IMR-90 (cell line): ENCODE results near the gene TSSK3. TPM values are rescaled to one million over a fixed set of nuclear protein-coding genes. Genes with fewer than 3 reads are reported as not detected.
A peak's percentile ranks its signal among the peaks of the same experiment; 100 is the strongest.

Experiments
- ATAC-seq: fragments of 200-7000 bp; cut with Tn5 transposase; 2 replicates; pipeline ENCODE4 v1.9.1; 2020; ENCODE audit warnings: low read depth, mild to moderate bottlenecking, moderate library complexity
- BruUV-seq: library from RNA; stranded (reverse); fragments of 400-500 nt; replicated peaks from 2 replicates; lab custom pipeline; 2021; lab: Mats Ljungman, UMichigan
- CTCF ChIA-PET: fragments of 300-600 bp; formaldehyde crosslinking; extraction: SDS; loops from one replicate; lab custom pipeline; 2021; ENCODE audit warnings: antibody characterized with exemption; lab: Yijun Ruan, JAX
- POLR2A ChIA-PET: fragments of 300-600 bp; sonication (Branson Sonifier 250); formaldehyde crosslinking; loops from one replicate; lab custom pipeline; 2022; ENCODE audit warnings: antibody characterized with exemption; ENCODE audit not compliant: unreplicated experiment; lab: Charles Lee
- DNase-seq: peaks from one replicate; pipeline ENCODE4 v3.0.0; 2013
- H2AFZ ChIP-seq: replicated peaks from 2 replicates; pipeline ENCODE3; 2013; ENCODE audit warnings: low read length, mild to moderate bottlenecking; ENCODE audit not compliant: poor library complexity
- H2AK5ac ChIP-seq: 2 replicates; pipeline ENCODE4 v1.6.1; 2013; ENCODE audit warnings: low read depth, low read length, inconsistent platforms
- H2AK9ac ChIP-seq: replicated peaks from 2 replicates; pipeline ENCODE3; 2013; ENCODE audit warnings: mild to moderate bottlenecking, low read depth, low read length, moderate library complexity; ENCODE audit not compliant: poor library complexity
- H2BK120ac ChIP-seq: 2 replicates; pipeline ENCODE4 v1.6.1; 2013; ENCODE audit warnings: low read depth, low read length, inconsistent platforms
- H2BK15ac ChIP-seq: 3 replicates; pipeline ENCODE4 v1.6.1; 2013; ENCODE audit warnings: low read depth, low read length, inconsistent platforms
- H2BK20ac ChIP-seq: 2 replicates; pipeline ENCODE4 v1.6.1; 2013; ENCODE audit warnings: low read depth, mild to moderate bottlenecking, inconsistent platforms, low read length, moderate library complexity
- H2BK5ac ChIP-seq: 2 replicates; pipeline ENCODE4 v1.6.1; 2013; ENCODE audit warnings: mild to moderate bottlenecking, low read depth, low read length, inconsistent platforms; ENCODE audit not compliant: poor library complexity, severe bottlenecking
- H3K14ac ChIP-seq: replicated peaks from 2 replicates; pipeline ENCODE4 v1.6.1; 2013; ENCODE audit warnings: low read depth, low read length, inconsistent platforms
- H3K18ac ChIP-seq: 2 replicates; pipeline ENCODE4 v1.6.1; 2013; ENCODE audit warnings: low read depth, low read length, control low read depth
- H3K23ac ChIP-seq: 2 replicates; pipeline ENCODE4 v1.6.1; 2013; ENCODE audit warnings: low read depth, low read length, inconsistent platforms
- H3K27ac ChIP-seq: 2 replicates; pipeline ENCODE4 v1.5.1; 2013; ENCODE audit warnings: mild to moderate bottlenecking, control low read depth, low read length; ENCODE audit not compliant: insufficient read depth
- H3K27me3 ChIP-seq: 2 replicates; pipeline ENCODE4 v1.6.1; 2013; ENCODE audit warnings: low read length; ENCODE audit not compliant: control insufficient read depth, insufficient read depth
- H3K36me3 ChIP-seq: 2 replicates; pipeline ENCODE4 v1.6.1; 2013; ENCODE audit warnings: low read length, mixed read lengths; ENCODE audit not compliant: control insufficient read depth, insufficient read depth
- H3K4ac ChIP-seq: 2 replicates; pipeline ENCODE4 v1.6.1; 2013; ENCODE audit warnings: low read depth, low read length, inconsistent platforms
- H3K4me1 ChIP-seq: 2 replicates; pipeline ENCODE4 v1.6.1; 2013; ENCODE audit warnings: low read length, mixed read lengths; ENCODE audit not compliant: control insufficient read depth, insufficient read depth
- H3K4me2 ChIP-seq: 2 replicates; pipeline ENCODE4 v1.6.1; 2013; ENCODE audit warnings: low read depth, mild to moderate bottlenecking, control low read depth, low read length, moderate library complexity
- H3K4me3 ChIP-seq: 2 replicates; pipeline ENCODE4 v1.5.1; 2013; ENCODE audit warnings: low read depth, mild to moderate bottlenecking, control low read depth, low read length, moderate library complexity; ENCODE audit not compliant: insufficient read depth
- H3K56ac ChIP-seq: 2 replicates; pipeline ENCODE4 v1.6.1; 2013; ENCODE audit warnings: low read length, inconsistent platforms; ENCODE audit not compliant: insufficient read depth; ENCODE audit errors: extremely low read depth
- H3K79me1 ChIP-seq, 2 experiments: 2 replicates each; pipeline ENCODE4 v1.6.1; 2013; ENCODE audit warnings: low read length in 2 of 2, inconsistent platforms in 1 of 2, low read depth in 1 of 2
- H3K9ac ChIP-seq: 2 replicates; pipeline ENCODE4 v1.6.1; 2013; ENCODE audit warnings: low read depth, low read length, control low read depth
- H3K9me1 ChIP-seq: 2 replicates; pipeline ENCODE4 v1.6.1; 2013; ENCODE audit warnings: low read length, inconsistent platforms; ENCODE audit not compliant: insufficient read depth
- H3K9me3 ChIP-seq: 2 replicates; pipeline ENCODE4 v1.6.1; 2013; ENCODE audit warnings: low read length; ENCODE audit not compliant: control insufficient read depth, insufficient read depth
- H4K20me1 ChIP-seq: 2 replicates; pipeline ENCODE4 v1.6.1; 2013; ENCODE audit warnings: low read length, inconsistent platforms; ENCODE audit not compliant: insufficient read depth
- H4K5ac ChIP-seq: 2 replicates; pipeline ENCODE4 v1.6.1; 2013; ENCODE audit warnings: mild to moderate bottlenecking, low read depth, low read length, control low read depth
- H4K8ac ChIP-seq, 2 experiments: 2 replicates each; pipeline ENCODE4 v1.6.1; 2013; ENCODE audit warnings: low read depth in 2 of 2, low read length in 2 of 2, control low read depth in 1 of 2, inconsistent platforms in 1 of 2
- H4K91ac ChIP-seq: 2 replicates; pipeline ENCODE4 v1.6.1; 2013; ENCODE audit warnings: low read depth, low read length, inconsistent platforms; ENCODE audit not compliant: insufficient read depth
- BHLHE40 ChIP-seq: fragments of 150-350 bp; IDR thresholded peaks from 2 replicates; pipeline ENCODE4 v1.6.1; 2016; ENCODE audit warnings: mild to moderate bottlenecking, low read depth, low read length
- CEBPB ChIP-seq: IDR thresholded peaks from 2 replicates; pipeline ENCODE4 v1.6.1; 2012; ENCODE audit warnings: low read depth, low read length, improper control_type of control experiment
- FOS ChIP-seq: fragments of 150-350 bp; IDR thresholded peaks from 2 replicates; pipeline ENCODE4 v1.6.1; 2016; ENCODE audit warnings: low read depth, low read length
- MAZ ChIP-seq: IDR thresholded peaks from 2 replicates; pipeline ENCODE4 v1.6.1; 2012; ENCODE audit warnings: low read depth, mild to moderate bottlenecking, low read length, improper control_type of control experiment, moderate library complexity, borderline replicate concordance
- MXI1 ChIP-seq: IDR thresholded peaks from 2 replicates; pipeline ENCODE4 v1.6.1; 2012; ENCODE audit warnings: low read depth, mild to moderate bottlenecking, low read length, moderate library complexity, borderline replicate concordance
- NFE2L2 ChIP-seq: fragments of 150-350 bp; IDR thresholded peaks from 2 replicates; pipeline ENCODE4 v1.6.1; 2016; ENCODE audit warnings: low read depth, mild to moderate bottlenecking, low read length
- POLR2A ChIP-seq: IDR thresholded peaks from 2 replicates; pipeline ENCODE4 v1.6.1; 2012; ENCODE audit warnings: mild to moderate bottlenecking, low read depth, low read length
- RAD21 ChIP-seq: IDR thresholded peaks from 2 replicates; pipeline ENCODE4 v1.6.1; 2012; ENCODE audit warnings: low read length, improper control_type of control experiment
- RCOR1 ChIP-seq: IDR thresholded peaks from 2 replicates; pipeline ENCODE4 v1.6.1; 2012; ENCODE audit warnings: mild to moderate bottlenecking, low read length, improper control_type of control experiment; ENCODE audit not compliant: insufficient replicate concordance
- RFX5 ChIP-seq: IDR thresholded peaks from 2 replicates; pipeline ENCODE4 v1.8.0; 2012; ENCODE audit warnings: low read depth, mild to moderate bottlenecking, low read length, moderate library complexity
- SMC3 ChIP-seq: fragments of 150-350 bp; IDR thresholded peaks from 2 replicates; pipeline ENCODE4 v1.6.1; 2016; ENCODE audit warnings: low read depth, mild to moderate bottlenecking, antibody characterized with exemption, low read length, moderate library complexity
- WGBS, 2 experiments: methylation state at CpG; one replicate each; pipeline versions ENCODE4 v1.1.5 to v1.1.7; 2013; ENCODE audit warnings: missing lambda C conversion rate in 2 of 2; ENCODE audit not compliant: insufficient read length in 1 of 2; ENCODE audit errors: extremely low coverage in 2 of 2; 5-methylcytosine and 5-hydroxymethylcytosine counted together
- dilution Hi-C: fragments of 300-500 bp; cut with HindIII; formaldehyde crosslinking; loops from one replicate; pipeline ENCODE4 v1.14.3; 2018; ENCODE audit warnings: low sequenced_read_pairs; ENCODE audit not compliant: unreplicated experiment
- in situ Hi-C: fragments of 300-500 bp; cut with MboI; formaldehyde crosslinking; loops from 3 replicates; pipeline ENCODE4 v1.14.3; 2019; ENCODE audit warnings: low sequenced_read_pairs, inconsistent platforms, mixed read lengths
- intact Hi-C: fragments of 100-400 bp; cut with micrococcal nuclease; formaldehyde crosslinking; loops from 2 replicates; pipeline ENCODE4 v1.10.0; 2022
- polyA plus RNA-seq, 3 experiments: library from polyadenylated mRNA; depleted of rRNA; stranded (reverse); fragments of >200 nt; gene quantifications; 2 replicates each; pipeline ENCODE4 v1.2.3, GENCODE V29; 2012; ENCODE audit warnings: low replicate concordance in 1 of 3
- total RNA-seq: library from RNA; depleted of rRNA; stranded (reverse); fragments of >200 nt; gene quantifications from 2 replicates; pipeline ENCODE4 v1.2.3, GENCODE V29; 2012
- TF ChIP-seq, protein P1 (sequence below): fragments of 150-350 bp; IDR thresholded peaks from 2 replicates; pipeline ENCODE4 v1.6.1; 2017; ENCODE audit warnings: mild to moderate bottlenecking, antibody characterized with exemption, low read length, low read depth
- TF ChIP-seq, protein P2 (sequence below): fragments of 150-350 bp; IDR thresholded peaks from 2 replicates; pipeline ENCODE4 v1.6.1; 2016; ENCODE audit warnings: low read depth, mild to moderate bottlenecking, low read length, moderate library complexity, borderline replicate concordance

Gene TSSK3
- total and polyA plus RNA-seq, 2 of the 4 experiments (the other 2 are of a cell fraction): 0.96 TPM; not detected in 1

DNA sequence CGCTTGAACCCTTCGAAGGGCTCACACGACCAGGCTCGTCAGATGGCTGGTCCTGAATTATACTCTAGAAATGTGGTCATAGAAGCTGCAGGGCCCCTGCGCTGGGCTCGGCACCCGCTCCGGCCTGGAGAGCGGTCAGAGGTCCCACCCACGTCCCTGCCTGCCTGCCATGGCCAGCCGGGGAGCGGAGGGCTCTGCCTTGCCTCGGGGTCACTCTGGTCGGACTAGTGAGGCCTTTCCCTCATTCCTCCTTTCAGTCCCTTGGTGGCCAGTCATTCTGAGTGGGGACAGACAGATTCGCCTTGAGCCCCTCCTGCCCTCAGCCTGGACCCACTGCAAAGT, 25.8 kb upstream of the TSSK3 start (continued):
- TF ChIP-seq POLR2A: no peak
- no peak for TF ChIP-seq RCOR1
- no peak for TF ChIP-seq MAZ
- no peak for TF ChIP-seq BHLHE40
- no peak for TF ChIP-seq RAD21
- no peak for TF ChIP-seq SMC3

DNA sequence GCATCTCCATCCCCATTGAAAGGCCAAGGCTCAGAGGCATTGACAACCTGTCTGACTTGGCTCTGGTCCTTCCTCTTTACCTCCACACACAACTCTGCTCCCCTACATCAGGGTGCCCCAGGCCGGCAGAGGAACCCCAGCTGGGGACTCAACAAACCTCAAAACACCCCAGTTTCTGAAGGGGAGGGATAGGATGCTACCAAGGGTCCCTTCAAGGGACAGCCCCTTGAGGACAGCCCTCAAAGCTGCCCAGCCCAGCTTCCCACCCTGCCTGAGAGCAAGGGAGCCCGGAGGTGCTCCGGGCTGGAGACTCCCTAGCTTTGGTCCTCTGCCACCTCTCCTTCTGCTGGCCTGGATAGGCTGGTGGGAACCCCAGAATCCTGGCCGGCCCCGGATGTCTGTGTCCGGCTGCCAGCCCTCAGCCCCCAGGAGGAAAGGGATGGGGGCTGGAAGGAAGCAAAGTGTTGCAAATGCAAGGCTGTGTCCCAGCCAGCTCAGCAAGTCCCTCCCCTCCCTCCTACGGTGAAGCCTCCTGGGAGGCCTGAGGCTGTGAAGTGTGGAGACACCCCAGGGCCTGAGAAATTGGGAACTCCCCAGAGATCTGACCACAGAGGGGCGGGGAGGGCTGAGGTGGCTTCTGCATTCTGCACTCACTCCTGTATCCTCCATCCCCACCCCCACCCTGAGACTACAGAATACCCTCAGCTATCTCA, 25.2 kb upstream of the TSSK3 start:
- Histone ChIP-seq H3K18ac (no peak overlapping the region), H3K4me2 (peak overlapping the region; percentile 72; the same call in 1 of the 2 replicates), H3K56ac (no peak overlapping the region), H4K20me1 (peaks cover 31% of the 10 kb centered on the region), H2BK120ac (no peak overlapping the region), H3K79me1 (peaks cover 19 to 32% of the 10 kb centered on the region in 2 experiments; a peak in 3 of 4 replicates), H2BK5ac (no peak overlapping the region), H2AK5ac (no peak overlapping the region), H3K36me3 (peaks cover 22% of the 10 kb centered on the region), H3K9me3 (no peaks in the 10 kb centered on the region), H2AK9ac (peak overlapping the region; percentile 19), H4K8ac (0 out of 4 replicates have a peak overlapping the region, but pooled peaks of 1 of the 2 experiments have one; percentile 58), H3K27me3 (no peaks in the 10 kb centered on the region), H4K5ac (no peak overlapping the region), H3K9ac (no peak overlapping the region), H3K23ac (no peak overlapping the region; the same call in 1 of the 2 replicates), H2BK20ac (no peak overlapping the region), H3K4me1 (peaks cover 6% of the 10 kb centered on the region), H3K4ac (no peak overlapping the region; the same call in 1 of the 2 replicates), H3K4me3 (no peak overlapping the region), H3K27ac (no peak overlapping the region), H4K91ac (no peak overlapping the region), H3K14ac (no peak overlapping the region), H2AFZ (peak overlapping the region; percentile 89), H2BK15ac (no peak overlapping the region), H3K9me1 (0 out of 2 replicates have a peak, but pooled peaks cover 3% of the 10 kb centered on the region)
- WGBS, 2 experiments: no CpG with 5 or more reads among the region's 8 CpGs
- ChIA-PET POLR2A (no interaction called here), CTCF (no interaction called here)
- intact Hi-C loops (loop anchor here (1.0 to 5.0 kb wide), 2 partner anchors 14 to 55 kb away; partner anchors contain the start of gene BSDC1), dilution Hi-C loops (no loop called here), in situ Hi-C loops (no loop called here)
- peak; percentile 47 for DNase-seq
- ATAC-seq: no peak
- no TSS peak for BruUV-seq
- TF ChIP-seq SMC3 (no peak), RAD21 (no peak), RFX5 (no peak), MXI1 (no peak), POLR2A (no peak), NFE2L2 (no peak), RCOR1 (no peak), MAZ (no peak), CEBPB (no peak), FOS (no peak), BHLHE40 (no peak)
- TF ChIP-seq, protein P1, sequence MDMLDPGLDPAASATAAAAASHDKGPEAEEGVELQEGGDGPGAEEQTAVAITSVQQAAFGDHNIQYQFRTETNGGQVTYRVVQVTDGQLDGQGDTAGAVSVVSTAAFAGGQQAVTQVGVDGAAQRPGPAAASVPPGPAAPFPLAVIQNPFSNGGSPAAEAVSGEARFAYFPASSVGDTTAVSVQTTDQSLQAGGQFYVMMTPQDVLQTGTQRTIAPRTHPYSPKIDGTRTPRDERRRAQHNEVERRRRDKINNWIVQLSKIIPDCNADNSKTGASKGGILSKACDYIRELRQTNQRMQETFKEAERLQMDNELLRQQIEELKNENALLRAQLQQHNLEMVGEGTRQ: no peak
- TF ChIP-seq, protein P2, sequence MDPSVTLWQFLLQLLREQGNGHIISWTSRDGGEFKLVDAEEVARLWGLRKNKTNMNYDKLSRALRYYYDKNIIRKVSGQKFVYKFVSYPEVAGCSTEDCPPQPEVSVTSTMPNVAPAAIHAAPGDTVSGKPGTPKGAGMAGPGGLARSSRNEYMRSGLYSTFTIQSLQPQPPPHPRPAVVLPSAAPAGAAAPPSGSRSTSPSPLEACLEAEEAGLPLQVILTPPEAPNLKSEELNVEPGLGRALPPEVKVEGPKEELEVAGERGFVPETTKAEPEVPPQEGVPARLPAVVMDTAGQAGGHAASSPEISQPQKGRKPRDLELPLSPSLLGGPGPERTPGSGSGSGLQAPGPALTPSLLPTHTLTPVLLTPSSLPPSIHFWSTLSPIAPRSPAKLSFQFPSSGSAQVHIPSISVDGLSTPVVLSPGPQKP: no peak
